ENCODE measurements around the gene TLE4.

- TF ChIP-seq POLR2A (IDR thresholded peaks at IDR 0.05; ENCODE audit: low read depth, low read length) (no peak), CTCF (conservative IDR thresholded peaks at IDR 0.05; ENCODE audit: low read depth, low read length) (no peak), MAFK (IDR thresholded peaks at IDR 0.05; ENCODE audit: low read depth, low read length) (no peak), MXI1 (IDR thresholded peaks at IDR 0.05; ENCODE audit: borderline replicate concordance, low read depth, low read length) (no peak), ELK1 (IDR thresholded peaks at IDR 0.05; ENCODE audit: borderline replicate concordance, low read depth, low read length) (no peak), CEBPB (IDR thresholded peaks at IDR 0.05; ENCODE audit: low read depth, low read length) (no peak), BHLHE40 (IDR thresholded peaks at IDR 0.05; ENCODE audit: low read depth, low read length) (no peak), USF2 (IDR thresholded peaks at IDR 0.05; ENCODE audit: low read depth, low read length) (no peak), MAZ (IDR thresholded peaks at IDR 0.05; ENCODE audit: borderline replicate concordance, low read depth, low read length) (no peak), RCOR1 (IDR thresholded peaks at IDR 0.05; ENCODE audit: insufficient replicate concordance, low read length) (no peak), CHD1 (IDR thresholded peaks at IDR 0.05; ENCODE audit: low read depth, low read length) (no peak)
Observed at GRCh38 chr9:79759460-79759859, 187.7 kb downstream of the TLE4 start.

Measured in IMR-90 (cell line).